Adipose tissue (tissue), 3 donors: ENCODE results near the gene S100A16. TPM values are rescaled to one million over a fixed set of nuclear protein-coding genes. Genes with fewer than 3 reads are reported as not detected.

Source experiments
- H3K27ac ChIP-seq: one replicate; pipeline ENCODE4 v1.5.1; 2013; ENCODE audit warnings: low read depth, low read length
- WGBS, 3 donors: extraction: QIAGEN DNeasy Blood & Tissue Kit; methylation state at CpG; one replicate each; pipeline ENCODE4 v1.1.7; 2013; 5-methylcytosine and 5-hydroxymethylcytosine counted together
- polyA plus RNA-seq, 3 donors: library from polyadenylated mRNA; stranded (reverse); fragments of 200-250 nt; gene quantifications; one replicate each; pipeline ENCODE4 v1.2.3, GENCODE V29; 2013
- donor health status: healthy with polysubstance abuse.
- donor health status: Bipolar disorder and iron deficiency.
- donor health status: healthy.

Gene S100A16, protein sequence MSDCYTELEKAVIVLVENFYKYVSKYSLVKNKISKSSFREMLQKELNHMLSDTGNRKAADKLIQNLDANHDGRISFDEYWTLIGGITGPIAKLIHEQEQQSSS
- polyA plus RNA-seq, result 100 to 1,000 TPM in 2 of 3 donors, 10 to 100 TPM in 1; 30.9 to 175 (median 160) TPM

DNA sequence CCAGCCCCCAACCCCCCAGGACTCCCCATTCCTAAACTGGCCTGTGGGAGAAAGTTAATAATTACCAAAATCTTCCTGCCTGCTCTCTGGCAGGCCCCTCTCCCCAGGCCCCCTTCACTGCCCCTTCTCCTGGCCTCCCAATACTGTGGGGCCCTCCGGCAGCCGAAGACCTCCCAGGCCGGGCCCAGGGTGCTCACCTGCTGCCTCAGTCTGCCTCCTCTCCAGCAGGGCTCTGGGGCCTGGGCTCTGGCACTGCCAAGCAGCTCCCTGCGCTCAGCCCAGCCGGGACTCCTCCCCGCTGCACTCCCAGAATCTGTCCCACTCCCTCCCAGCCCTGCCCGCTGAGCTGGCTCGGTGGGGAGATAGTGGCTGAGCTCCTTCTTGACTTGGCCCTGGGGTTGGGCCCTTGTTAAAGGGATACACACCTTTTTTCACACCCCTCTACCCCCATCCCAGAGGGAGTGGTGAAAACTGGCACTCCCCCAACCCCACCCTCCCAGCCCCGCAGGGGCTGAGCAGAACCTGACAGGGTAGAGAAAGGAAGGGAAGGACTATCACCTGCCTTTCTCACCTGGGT is at the start of gene S100A16:
Gene S100A16 (minus strand): TSS at position 383 of the 577 bp plus-strand sequence. CDS start 4,986 bp downstream, outside the sequence.
- H3K27ac ChIP-seq, result peak within 1 kb of the TSS; percentile 21
- WGBS, 3 donors, result 30 to 60% (median 53%) methylated on average over 9 of the region's 9 CpGs

DNA sequence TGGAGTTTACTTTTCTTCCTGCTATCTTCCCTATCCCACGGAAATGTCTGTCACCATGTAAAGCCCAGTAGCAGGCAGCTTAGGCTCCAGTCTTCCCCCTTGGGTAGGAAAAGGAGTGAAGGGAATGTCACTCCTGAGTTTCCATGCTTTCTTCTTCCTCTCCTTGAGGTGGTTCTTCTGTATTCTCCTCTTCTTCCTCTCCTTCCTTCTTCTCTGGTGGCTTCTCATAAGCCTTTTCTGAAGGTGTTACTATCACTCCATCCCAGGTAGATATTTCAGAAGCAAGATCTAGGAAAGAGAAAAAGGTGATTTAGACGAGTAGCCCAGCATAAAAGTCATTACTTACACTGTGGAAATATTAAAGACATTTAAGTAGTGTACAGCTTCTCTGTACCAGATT is 49.3 kb upstream of the S100A16 start:
- H3K27ac ChIP-seq, result no peak overlapping the region
- WGBS, 3 donors, result 54 to 62% (median 61%) methylated on average over 2 of the region's 2 CpGs

DNA sequence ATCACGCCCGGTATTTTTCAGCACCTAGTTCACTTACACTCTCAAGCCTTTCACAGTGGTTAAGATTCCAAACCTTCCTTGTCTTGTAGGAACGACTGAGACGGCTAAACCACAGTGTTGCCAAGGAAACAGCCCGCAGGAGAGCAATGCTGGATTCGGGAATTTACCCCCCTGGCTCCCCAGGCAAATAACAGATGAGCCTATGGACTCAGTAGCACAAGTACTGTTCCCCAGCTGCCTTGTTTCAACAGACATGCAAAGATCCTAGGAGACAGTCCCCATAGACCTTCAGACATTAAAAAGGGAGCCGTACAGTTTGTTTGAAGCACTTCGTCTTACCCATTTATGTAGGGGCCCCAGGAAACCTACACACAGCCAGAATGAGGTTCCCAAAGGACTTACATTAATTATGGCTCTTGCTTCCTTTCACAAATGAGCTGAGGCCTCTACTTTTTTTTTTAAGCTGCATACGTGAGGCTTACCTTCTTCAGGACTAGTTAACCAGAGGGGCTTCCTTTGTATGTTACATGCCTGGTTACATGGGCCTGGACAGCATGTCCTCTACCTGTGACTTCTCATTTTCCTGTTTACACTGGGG is 48.3 kb upstream of the S100A16 start:
- 65% methylated on average over 9 of the region's 9 CpGs for WGBS, 3 donors

DNA sequence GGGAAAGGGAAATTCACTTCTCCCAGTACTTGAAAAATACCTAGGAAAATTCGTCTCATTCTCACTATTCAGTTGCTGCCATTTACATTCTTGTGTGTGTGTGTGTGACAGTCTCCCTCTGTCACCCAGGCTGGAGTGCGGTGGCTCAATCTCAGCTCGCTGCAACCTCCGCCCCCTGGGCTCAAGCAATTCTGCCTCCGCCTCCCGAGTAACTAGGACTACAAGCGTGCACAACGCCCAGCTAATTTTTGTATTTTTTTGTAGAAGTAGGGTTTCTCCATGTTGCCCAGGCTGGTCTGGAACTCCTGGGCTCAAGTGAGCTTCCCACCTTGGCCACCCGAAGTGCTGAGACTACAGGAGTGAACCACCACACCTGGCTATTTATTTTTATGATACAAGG is 46.7 kb upstream of the S100A16 start:
- H3K27ac ChIP-seq, result no peak overlapping the region
- 52 to 78% (median 74%) methylated on average over 9 of the region's 9 CpGs for WGBS, 3 donors

More for the DNA sequence above, 48.3 kb upstream of the S100A16 start:
- no peak overlapping the region for H3K27ac ChIP-seq

DNA sequence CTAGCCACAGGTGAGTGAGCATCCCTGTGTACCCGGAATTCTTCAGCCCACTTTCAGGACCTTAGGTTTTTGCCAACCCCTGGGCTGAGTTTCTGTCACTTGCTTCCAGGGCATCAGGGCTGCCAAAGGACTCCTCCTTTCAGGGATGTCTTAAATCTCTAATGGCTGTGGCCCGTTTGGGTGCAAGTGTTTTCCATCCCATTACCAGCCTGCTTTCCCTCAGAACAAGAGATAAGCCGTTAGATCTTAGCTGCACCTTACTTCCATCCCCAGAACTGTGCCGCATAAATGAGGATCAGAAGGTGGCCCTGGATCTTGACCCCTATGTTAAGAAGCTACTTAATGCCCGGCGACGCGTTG is 46.2 kb upstream of the S100A16 start:
- H3K27ac ChIP-seq, result peak overlapping the region; percentile 64
- WGBS, 3 donors, result 18 to 37% (median 33%) methylated on average over 8 of the region's 8 CpGs

DNA sequence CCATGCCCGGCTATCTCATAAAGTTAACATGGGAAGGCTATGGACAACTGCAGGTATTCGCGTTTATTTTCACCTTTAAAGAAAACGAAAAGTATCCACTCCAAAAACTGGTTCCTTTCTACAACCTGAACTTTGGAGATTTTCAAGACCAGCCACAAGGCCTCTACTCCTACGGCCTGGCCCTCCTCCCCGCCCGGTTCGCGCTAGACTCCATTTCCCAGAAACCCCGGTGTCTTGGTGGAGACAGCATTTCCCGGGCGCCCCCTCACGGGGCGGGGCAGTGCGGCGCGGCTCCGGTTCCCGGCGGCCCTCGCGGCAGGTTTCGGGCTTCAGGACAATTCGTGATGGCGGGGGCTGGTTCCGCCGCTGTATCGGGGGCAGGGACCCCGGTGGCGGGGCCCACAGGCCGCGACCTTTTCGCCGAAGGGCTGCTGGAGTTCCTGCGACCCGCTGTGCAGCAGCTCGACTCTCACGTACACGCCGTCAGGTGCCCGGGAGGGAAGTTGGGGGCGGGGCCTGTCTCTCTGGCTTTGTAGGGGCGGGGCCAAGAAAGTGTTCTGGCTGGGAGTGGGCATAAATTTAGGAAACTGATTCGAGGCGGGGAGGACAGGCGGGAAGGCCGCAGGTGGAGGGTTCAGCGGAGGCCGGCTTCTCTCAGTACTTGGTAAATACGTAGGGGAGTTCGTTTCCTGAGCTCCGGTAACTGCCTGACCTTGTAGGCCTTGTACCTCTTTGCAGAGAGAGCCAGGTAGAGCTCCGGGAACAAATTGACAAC is 45.6 kb upstream of the S100A16 start, which contains the start of gene SNAPIN:
Gene SNAPIN (plus strand): TSS at position 304 of the 775 bp plus-strand sequence. CDS start 41 bp downstream, at position 345.
- H3K27ac ChIP-seq, result peak within 1 kb of the TSS; percentile 64
- 2% methylated on average over 53 of the region's 53 CpGs for WGBS, 3 donors

DNA sequence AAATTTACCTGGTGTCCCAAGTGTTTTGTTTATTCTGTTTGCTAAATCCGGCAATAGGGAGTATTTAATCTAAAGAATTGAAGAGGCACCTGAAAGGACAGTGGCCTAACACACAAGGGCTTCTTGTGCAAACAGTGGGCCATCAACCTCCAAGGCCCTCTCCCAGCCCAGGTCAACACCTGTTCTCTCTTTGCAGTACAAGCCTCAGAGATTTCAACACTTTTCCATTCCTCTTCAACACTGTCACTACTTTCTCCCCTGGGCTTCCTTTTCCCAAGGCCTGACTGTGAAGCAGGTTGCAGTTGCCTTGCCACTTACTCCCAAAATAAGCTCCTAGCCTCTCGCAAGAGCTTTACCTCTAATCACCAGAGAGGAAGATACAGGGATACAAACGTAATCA is 42.4 kb upstream of the S100A16 start:
- 70 to 91% (median 89%) methylated on average over 3 of the region's 3 CpGs for WGBS, 3 donors
- H3K27ac ChIP-seq, result no peak overlapping the region

DNA sequence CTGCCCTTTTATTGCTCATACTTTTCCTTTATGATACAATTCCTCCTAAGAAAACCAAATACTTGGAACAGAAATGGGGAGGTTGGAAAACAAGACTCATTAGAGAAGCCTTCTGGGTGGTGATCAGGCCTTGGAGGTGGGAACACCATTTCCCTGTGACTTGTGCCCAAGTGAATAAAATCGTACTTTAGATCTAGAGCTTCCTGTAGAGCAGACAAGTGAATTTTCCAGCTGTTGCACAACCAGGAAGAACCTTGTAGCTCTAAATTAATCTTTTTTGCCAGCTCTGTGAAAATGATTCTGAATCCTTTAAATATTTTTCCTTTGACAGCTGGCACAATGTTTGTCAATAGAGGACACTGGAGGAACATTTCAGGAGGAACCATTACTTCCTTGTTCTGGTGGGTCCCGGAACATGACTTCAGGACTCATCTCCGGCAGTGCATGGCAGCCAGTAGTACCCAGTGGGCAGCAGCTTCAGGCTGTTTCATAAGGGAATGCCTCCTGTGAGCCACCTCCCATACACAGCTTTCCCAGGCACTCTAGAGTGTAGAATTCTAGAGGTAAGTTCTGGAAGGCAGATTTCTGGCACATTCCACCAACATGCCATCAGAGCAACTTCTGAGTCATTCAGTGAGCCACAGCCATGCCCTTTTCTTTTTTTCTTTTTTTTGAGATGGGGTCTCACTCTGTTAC is 40.0 kb upstream of the S100A16 start:
- WGBS, 3 donors, result 22 to 56% (median 36%) methylated on average over 3 of the region's 3 CpGs

DNA sequence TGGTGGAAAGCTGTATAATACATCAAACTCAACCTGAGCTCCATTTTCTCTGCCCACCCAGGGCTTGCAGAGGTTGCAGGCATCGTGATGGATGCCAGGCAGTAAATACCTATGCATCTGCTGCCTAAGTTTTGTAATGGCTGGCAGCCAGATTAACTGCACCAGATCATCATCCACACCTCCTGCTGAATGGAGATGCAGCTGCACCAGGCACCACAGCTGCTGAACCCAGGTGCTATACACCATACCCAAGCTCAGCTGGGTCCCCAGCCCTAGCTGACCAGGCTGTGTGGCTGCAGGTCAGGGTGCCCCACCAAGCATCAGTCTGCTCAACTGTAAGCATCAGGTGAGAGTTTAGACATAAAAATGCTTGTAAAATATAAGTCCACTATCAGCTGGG is 38.8 kb upstream of the S100A16 start:
- no peak overlapping the region for H3K27ac ChIP-seq
- 85 to 100% (median 88%) methylated on average over 1 of the region's 1 CpG for WGBS, 3 donors

More for the DNA sequence above, 40.0 kb upstream of the S100A16 start:
- H3K27ac ChIP-seq, result no peak overlapping the region

DNA sequence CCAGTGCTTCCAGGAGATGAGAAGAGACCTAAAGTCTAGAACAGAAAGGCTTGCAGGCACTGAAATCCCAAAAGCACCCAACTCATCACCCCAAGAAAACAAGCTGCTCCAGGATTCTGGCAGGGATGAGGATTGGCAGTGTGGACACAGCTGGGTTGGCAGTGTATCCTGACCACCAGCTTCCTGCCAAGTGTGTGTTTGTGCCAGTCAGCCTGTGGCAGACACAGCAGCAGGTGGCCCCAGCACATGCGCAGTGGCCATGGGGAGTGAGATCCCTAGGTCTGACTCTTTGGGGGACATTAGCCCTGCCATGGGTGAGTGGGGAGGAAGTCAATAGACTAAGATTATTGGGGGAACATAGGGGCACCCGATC is 36.9 kb upstream of the S100A16 start:
- H3K27ac ChIP-seq, result no peak overlapping the region
- 24 to 80% (median 79%) methylated on average over 2 of the region's 2 CpGs for WGBS, 3 donors

DNA sequence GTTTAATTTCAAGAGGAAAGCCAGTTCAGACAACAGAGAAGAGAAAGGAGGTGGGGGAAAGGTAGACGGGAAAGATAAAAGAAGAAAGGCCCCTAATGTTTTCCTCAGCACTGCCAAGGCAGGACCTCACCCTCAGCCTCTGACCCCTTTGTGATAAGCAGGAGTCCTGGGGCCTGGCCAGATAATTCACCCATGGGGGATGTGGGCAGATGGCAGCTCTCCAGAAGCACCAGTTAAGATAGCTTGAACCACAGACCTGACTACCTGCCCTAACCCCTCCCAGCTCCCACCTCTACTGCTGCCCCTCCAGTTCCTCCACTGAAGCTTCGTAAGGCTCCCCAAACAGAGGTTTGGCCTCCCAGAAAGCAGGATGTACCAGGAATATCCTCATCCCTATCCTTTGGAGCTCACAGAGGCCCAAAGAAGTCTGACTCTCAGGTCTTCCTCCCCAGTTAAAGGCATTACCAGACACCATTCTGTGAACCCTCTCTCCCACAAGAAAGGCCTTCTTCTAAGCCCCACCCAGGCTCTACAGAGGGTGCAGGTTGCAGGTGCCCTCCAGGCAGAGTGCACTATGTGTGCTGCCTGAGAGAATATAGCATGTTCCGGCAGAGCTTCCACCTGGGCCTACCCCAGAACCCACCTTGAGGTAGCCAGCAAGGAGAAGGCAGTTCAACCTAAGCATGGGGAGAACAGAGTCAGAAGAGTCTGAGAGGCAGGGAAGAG is 36.4 kb upstream of the S100A16 start:
- H3K27ac ChIP-seq, result no peak overlapping the region
- WGBS, 3 donors, result 30 to 62% (median 58%) methylated on average over 3 of the region's 3 CpGs

DNA sequence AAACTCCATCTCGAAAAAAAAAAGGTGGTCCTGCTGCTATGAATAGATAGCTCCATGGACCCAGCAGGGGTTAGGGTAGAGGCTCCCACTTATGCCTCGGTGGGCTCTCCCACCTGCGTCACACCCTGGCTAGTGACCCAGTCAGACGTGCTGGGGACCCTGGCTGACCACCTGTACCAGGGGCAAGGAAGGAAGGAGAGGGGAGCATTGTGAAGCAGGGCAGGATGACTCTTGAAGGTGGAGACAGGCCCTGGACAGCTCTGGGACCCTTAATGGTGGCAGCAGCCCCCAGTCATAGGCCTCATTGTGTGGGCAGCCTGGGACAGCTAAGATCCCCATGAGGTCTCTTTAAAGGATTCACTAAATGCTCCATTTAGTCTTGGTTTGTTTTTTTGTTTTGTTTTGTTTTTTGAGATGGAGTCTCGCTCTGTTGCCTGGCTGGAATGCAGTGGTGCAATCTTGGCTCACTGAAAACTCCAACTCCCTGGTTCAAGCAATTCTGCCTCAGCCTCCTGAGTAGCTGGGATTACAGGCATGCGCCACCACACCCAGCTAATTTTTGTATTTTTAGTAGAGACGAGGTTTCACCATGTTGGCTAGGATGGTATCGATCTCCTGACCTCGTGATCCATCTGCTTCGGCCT is 35.2 kb upstream of the S100A16 start:
- WGBS, 3 donors, result 85 to 88% (median 86%) methylated on average over 9 to 10 of the region's 10 CpGs
- no peak overlapping the region for H3K27ac ChIP-seq

DNA sequence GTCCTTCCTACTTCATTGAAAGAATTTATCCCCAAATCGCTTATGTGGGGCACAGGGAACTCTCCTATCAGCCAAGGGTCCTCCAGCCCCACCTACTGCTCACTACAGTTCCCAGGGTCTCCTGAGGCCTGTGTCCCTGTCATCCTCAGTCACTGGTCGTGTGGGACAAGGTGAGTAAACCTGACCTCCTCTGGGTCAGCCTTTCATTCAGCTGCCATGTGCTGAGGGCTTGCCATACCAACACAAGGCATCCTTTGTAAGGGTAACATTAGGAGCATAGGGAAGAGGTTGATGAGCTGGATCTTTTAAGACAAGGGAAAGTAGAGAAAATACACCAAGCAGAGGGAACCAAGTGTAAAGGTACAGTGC is 34.4 kb upstream of the S100A16 start:
- WGBS, 3 donors, result 57 to 70% (median 66%) methylated on average over 2 of the region's 2 CpGs
- H3K27ac ChIP-seq, result no peak overlapping the region

DNA sequence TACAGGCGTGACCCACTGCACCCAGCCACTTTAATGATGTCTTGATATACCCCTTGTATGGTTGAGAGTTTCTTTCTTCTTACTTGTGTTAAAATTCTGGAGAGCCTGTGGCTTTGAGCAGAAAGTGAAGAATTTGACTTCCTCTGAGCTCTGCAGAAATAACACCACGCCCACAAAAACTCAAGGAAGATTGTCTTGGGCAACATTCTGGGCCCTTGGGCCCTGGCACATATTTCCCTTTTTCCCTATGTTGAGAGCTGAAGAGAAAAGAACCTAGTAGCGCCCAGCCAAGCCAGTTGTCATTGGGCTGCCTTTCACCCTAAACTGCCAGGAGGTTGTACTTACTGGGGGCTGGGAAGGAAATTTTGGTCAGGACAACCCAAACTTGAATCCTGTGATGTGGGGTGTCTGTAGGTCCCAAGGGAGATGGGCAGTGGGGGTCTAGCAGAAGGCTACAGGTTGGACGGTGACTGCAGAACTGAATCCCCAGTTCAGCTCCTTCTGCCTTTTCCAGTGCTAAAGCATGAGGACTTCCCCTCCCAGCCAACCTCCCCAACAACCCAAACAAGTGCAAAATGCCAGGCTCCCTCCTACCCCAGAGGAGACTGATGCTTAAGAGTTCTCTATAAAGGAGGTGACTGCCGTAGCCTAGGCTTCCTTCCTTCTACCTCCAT is 33.9 kb upstream of the S100A16 start:
- no peak overlapping the region for H3K27ac ChIP-seq
- WGBS, 3 donors, result 62 to 95% (median 75%) methylated on average over 5 of the region's 5 CpGs

DNA sequence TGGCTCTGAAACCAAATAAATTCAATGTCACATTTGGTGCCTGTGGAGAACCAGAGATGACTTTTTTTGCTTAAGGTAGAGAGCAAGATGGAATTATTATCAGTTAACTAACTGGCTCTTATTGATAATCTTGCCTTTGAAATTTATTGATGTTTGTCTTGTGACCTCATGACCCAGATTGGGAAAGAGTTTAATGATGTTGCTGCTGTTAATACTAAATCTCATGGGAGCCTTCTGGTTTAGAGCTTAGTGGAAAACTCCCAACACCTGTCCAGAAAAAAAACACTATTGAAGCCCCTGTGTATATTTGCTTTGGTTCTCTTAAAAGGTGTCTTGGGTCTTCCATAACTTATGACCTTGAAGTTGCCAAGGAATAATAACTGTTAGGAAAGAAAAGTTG is 30.9 kb upstream of the S100A16 start:
- no peak overlapping the region for H3K27ac ChIP-seq

DNA sequence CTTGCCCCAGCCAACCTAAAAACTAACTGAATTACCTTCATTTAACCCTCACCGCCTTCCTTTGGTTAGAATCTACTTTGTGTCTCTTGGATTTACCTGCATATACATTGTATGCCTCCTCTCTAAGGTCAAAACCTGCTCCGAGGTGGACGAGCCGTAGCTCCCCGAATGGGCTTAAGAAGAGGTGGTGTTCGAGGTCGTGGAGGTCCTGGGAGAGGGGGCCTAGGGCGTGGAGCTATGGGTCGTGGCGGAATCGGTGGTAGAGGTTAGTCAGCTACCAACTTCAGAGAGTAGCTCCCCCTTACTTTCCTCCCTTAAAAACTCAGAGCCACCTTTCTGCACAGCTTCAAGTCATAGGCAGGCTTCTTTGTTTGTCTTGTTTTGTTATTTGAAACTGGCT is 30.2 kb upstream of the S100A16 start:
- 90 to 91% (median 91%) methylated on average over 11 of the region's 11 CpGs for WGBS, 3 donors

DNA sequence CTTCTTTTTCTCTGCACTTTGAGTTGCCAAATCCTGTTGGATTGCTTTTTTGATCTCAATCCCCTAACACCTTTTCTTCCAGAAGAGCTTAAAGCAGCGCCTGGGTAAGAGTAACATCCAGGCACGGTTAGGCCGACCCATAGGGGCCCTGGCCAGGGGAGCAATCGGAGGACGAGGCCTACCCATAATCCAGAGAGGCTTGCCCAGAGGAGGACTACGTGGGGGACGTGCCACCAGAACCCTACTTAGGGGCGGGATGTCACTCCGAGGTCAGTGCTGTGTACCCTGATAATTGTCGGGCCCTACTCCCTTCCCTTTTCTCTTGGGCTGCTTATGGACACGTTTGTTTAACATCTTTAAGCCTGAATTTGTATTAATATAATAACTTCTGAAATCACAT is 29.2 kb upstream of the S100A16 start:
- H3K27ac ChIP-seq, result no peak overlapping the region
- WGBS, 3 donors, result 85 to 88% (median 85%) methylated on average over 11 of the region's 11 CpGs

More for the DNA sequence above, 30.2 kb upstream of the S100A16 start:
- no peak overlapping the region for H3K27ac ChIP-seq
